ENCODE results near the gene ACTN1.

ACTN1 gene

GRCh38 chr14:68937471-68938270 is 41.4 kb downstream of the ACTN1 start:
- no peak for DNase-seq (ENCODE audit: low read depth in 2 of 2, low spot score in 1 of 2)

- DNase-seq (ENCODE audit: low read depth in 2 of 2, low spot score in 1 of 2) = no peak
These were observed 42.1 kb downstream of the ACTN1 start for GRCh38 chr14:68936980-68937379.

- no peak for DNase-seq (ENCODE audit: low read depth in 2 of 2, low spot score in 1 of 2)
These were observed 42.6 kb downstream of the ACTN1 start for GRCh38 chr14:68936476-68936875.

GRCh38 chr14:68935761-68936214 is 43.3 kb downstream of the ACTN1 start:
- no peak for DNase-seq (ENCODE audit: low read depth in 2 of 2, low spot score in 1 of 2)

- DNase-seq (ENCODE audit: low read depth in 2 of 2, low spot score in 1 of 2) = no peak
These were observed 45.0 kb downstream of the ACTN1 start for GRCh38 chr14:68934066-68934465.

- DNase-seq (ENCODE audit: low read depth in 2 of 2, low spot score in 1 of 2) = no peak
These were observed 46.4 kb downstream of the ACTN1 start for GRCh38 chr14:68932686-68933085.

- no peak for DNase-seq (ENCODE audit: low read depth in 2 of 2, low spot score in 1 of 2)
These were observed 46.9 kb downstream of the ACTN1 start for GRCh38 chr14:68932231-68932630.

- DNase-seq (ENCODE audit: low read depth in 2 of 2, low spot score in 1 of 2) = no peak
These were observed 47.5 kb downstream of the ACTN1 start for GRCh38 chr14:68931474-68932051.

GRCh38 chr14:68931063-68931462 is 48.0 kb downstream of the ACTN1 start:
- no peak for DNase-seq (ENCODE audit: low read depth in 2 of 2, low spot score in 1 of 2)

GRCh38 chr14:68929623-68930307 is 49.3 kb downstream of the ACTN1 start:
- DNase-seq (ENCODE audit: low read depth in 2 of 2, low spot score in 1 of 2) = no peak

GRCh38 chr14:68928770-68929550 is 50.1 kb downstream of the ACTN1 start:
- DNase-seq (ENCODE audit: low read depth in 2 of 2, low spot score in 1 of 2) = no peak

- DNase-seq (ENCODE audit: low read depth in 2 of 2, low spot score in 1 of 2) = no peak
These were observed 51.0 kb downstream of the ACTN1 start for GRCh38 chr14:68927956-68928675.

GRCh38 chr14:68927089-68927488 is 52.0 kb downstream of the ACTN1 start:
- no peak for DNase-seq (ENCODE audit: low read depth in 2 of 2, low spot score in 1 of 2)

- DNase-seq (ENCODE audit: low read depth in 2 of 2, low spot score in 1 of 2) = no peak
These were observed 52.9 kb downstream of the ACTN1 start for GRCh38 chr14:68926236-68926635.

GRCh38 chr14:68925373-68925772 is 53.7 kb downstream of the ACTN1 start:
- no peak for DNase-seq (ENCODE audit: low read depth in 2 of 2, low spot score in 1 of 2)

GRCh38 chr14:68924186-68925158 is 54.6 kb downstream of the ACTN1 start:
- DNase-seq (ENCODE audit: low read depth in 2 of 2, low spot score in 1 of 2) = no peak

GRCh38 chr14:68922886-68923285 is 56.2 kb downstream of the ACTN1 start:
- no peak for DNase-seq (ENCODE audit: low read depth in 2 of 2, low spot score in 1 of 2)

GRCh38 chr14:68922201-68922621 is 56.9 kb downstream of the ACTN1 start:
- DNase-seq (ENCODE audit: low read depth in 2 of 2, low spot score in 1 of 2) = no peak

GRCh38 chr14:68921666-68922065 is 57.4 kb downstream of the ACTN1 start:
- no peak for DNase-seq (ENCODE audit: low read depth in 2 of 2, low spot score in 1 of 2)

- no peak for DNase-seq (ENCODE audit: low read depth in 2 of 2, low spot score in 1 of 2)
These were observed 58.1 kb downstream of the ACTN1 start for GRCh38 chr14:68921049-68921448.

Data from stimulated activated CD8-positive, alpha-beta memory T cell treated with anti-CD3 and anti-CD28 coated beads, Interleukin-4, amount 100 ng/mL, for 4 hours (primary cell).